ENCODE results near the gene ACSF2.
"Not testable (repeated sequence)": the region's sequence is repeated elsewhere in the genome, so short reads cannot be mapped to it uniquely, and the experiment has no call there.

Gene ACSF2

GRCh38 chr17:50425682-50426471 is at the start of gene ACSF2:
Gene ACSF2 (plus strand): TSS chr17:50426218. CDS start chr17:50426262, 44 bp downstream.
- no peak for DNase-seq

- no peak for DNase-seq
These were observed 46.5 kb upstream of the ACSF2 start for GRCh38 chr17:50379351-50380132.

GRCh38 chr17:50380369-50381259 is 45.4 kb upstream of the ACSF2 start:
- no peak for DNase-seq

GRCh38 chr17:50381260-50381815 is 44.7 kb upstream of the ACSF2 start:
- DNase-seq: no peak

GRCh38 chr17:50381920-50382319 is 44.1 kb upstream of the ACSF2 start:
- no peak for DNase-seq

GRCh38 chr17:50382931-50383330 is 43.1 kb upstream of the ACSF2 start:
- DNase-seq: no peak

- DNase-seq: no peak
These were observed 39.5 kb upstream of the ACSF2 start for GRCh38 chr17:50386510-50386909.

GRCh38 chr17:50388728-50389127 is 37.3 kb upstream of the ACSF2 start:
- DNase-seq: no peak

- no peak for DNase-seq
These were observed 36.5 kb upstream of the ACSF2 start for GRCh38 chr17:50389534-50389933.

GRCh38 chr17:50392621-50393020 is 33.4 kb upstream of the ACSF2 start:
- DNase-seq: no peak

- DNase-seq: no peak
These were observed 32.3 kb upstream of the ACSF2 start for GRCh38 chr17:50393700-50394099.

GRCh38 chr17:50394711-50395110 is 31.3 kb upstream of the ACSF2 start:
- DNase-seq: no peak

- no peak for DNase-seq
These were observed 29.5 kb upstream of the ACSF2 start for GRCh38 chr17:50396261-50397110.

- peak; percentile 56 for DNase-seq
These were observed 28.7 kb upstream of the ACSF2 start, which contains the start of gene LRRC59 for GRCh38 chr17:50397111-50397918. Gene LRRC59 (minus strand): TSS chr17:50397523. CDS start chr17:50397317, 206 bp downstream.

GRCh38 chr17:50397919-50398285 is 28.1 kb upstream of the ACSF2 start:
- no peak for DNase-seq

GRCh38 chr17:50398672-50399071 is 27.3 kb upstream of the ACSF2 start:
- DNase-seq: not testable (repeated sequence)

- not testable (repeated sequence) for DNase-seq
These were observed 26.4 kb upstream of the ACSF2 start for GRCh38 chr17:50399591-50399990.

- DNase-seq: not testable (repeated sequence)
These were observed 20.7 kb upstream of the ACSF2 start for GRCh38 chr17:50405351-50405750.

- no peak for DNase-seq
These were observed 19.4 kb upstream of the ACSF2 start for GRCh38 chr17:50406578-50406977.

GRCh38 chr17:50407921-50408320 is 18.1 kb upstream of the ACSF2 start:
- DNase-seq: no peak

Measured in NCI-H1694 treated with DMSO at 0.1 percent for 48 hours (cell line).